NB4 (cell line): ENCODE results near the gene ADISSP.

Experiments
- MAX ChIP-seq: IDR thresholded peaks from 2 replicates; pipeline ENCODE4 v1.6.1; 2011; ENCODE audit warnings: low read depth, low read length
- MYC ChIP-seq: IDR thresholded peaks from 2 replicates; pipeline ENCODE4 v1.6.1; 2011; ENCODE audit warnings: low read depth, low read length
- POLR2A ChIP-seq: IDR thresholded peaks from 2 replicates; pipeline ENCODE4 v1.6.1; 2011; ENCODE audit warnings: mild to moderate bottlenecking; ENCODE audit not compliant: insufficient read length; ENCODE audit errors: extremely low read depth
- TF ChIP-seq, protein P1 (sequence below): IDR thresholded peaks from one replicate; pipeline ENCODE4 v1.5.1; 2012; ENCODE audit warnings: low read depth, low read length

DNA sequence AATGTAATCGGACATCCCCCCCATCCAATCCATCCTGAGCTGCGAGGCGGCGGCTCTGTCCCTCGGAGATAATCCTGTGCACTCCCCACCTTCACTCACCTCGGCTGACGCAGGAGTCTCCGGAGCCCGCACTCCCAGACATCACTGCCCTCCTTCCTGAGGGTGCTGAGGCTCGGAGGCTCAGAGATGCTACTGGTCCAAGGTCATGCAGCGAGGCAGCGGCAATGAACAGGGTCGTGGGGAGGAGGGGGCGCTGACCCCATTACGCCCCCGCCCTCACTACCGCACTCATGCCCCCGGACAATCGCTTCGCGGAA is 485 bp downstream of the ADISSP start:
- TF ChIP-seq, protein P1, sequence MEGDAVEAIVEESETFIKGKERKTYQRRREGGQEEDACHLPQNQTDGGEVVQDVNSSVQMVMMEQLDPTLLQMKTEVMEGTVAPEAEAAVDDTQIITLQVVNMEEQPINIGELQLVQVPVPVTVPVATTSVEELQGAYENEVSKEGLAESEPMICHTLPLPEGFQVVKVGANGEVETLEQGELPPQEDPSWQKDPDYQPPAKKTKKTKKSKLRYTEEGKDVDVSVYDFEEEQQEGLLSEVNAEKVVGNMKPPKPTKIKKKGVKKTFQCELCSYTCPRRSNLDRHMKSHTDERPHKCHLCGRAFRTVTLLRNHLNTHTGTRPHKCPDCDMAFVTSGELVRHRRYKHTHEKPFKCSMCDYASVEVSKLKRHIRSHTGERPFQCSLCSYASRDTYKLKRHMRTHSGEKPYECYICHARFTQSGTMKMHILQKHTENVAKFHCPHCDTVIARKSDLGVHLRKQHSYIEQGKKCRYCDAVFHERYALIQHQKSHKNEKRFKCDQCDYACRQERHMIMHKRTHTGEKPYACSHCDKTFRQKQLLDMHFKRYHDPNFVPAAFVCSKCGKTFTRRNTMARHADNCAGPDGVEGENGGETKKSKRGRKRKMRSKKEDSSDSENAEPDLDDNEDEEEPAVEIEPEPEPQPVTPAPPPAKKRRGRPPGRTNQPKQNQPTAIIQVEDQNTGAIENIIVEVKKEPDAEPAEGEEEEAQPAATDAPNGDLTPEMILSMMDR = no peak
- TF ChIP-seq POLR2A = no peak
- TF ChIP-seq MAX = no peak
- no peak for TF ChIP-seq MYC
